Neuronal stem cell (in vitro differentiated cells): ENCODE data around the gene B3GALNT2.

ENCODE experiments used
- DNase-seq: peaks from one replicate; pipeline ENCODE4 v3.0.0-alpha.2; 2013; ENCODE audit warnings: low spot score
- H2AFZ ChIP-seq: one replicate; pipeline ENCODE4 v1.6.1; 2013; ENCODE audit warnings: mild to moderate bottlenecking, low read length, inconsistent platforms
- H2AK5ac ChIP-seq: 2 replicates; pipeline ENCODE4 v1.6.1; 2013; ENCODE audit warnings: low read depth, mild to moderate bottlenecking, inconsistent platforms, low read length, moderate library complexity, mixed read lengths
- H2BK120ac ChIP-seq: 2 replicates; pipeline ENCODE4 v1.6.1; 2013; ENCODE audit warnings: low read depth, mild to moderate bottlenecking, inconsistent platforms, low read length, moderate library complexity, mixed read lengths
- H2BK12ac ChIP-seq: one replicate; pipeline ENCODE4 v1.6.1; 2013; ENCODE audit warnings: low read length, inconsistent platforms
- H2BK15ac ChIP-seq: 2 replicates; pipeline ENCODE4 v1.6.1; 2013; ENCODE audit warnings: mild to moderate bottlenecking, low read length, inconsistent platforms, mixed read lengths
- H2BK5ac ChIP-seq: one replicate; pipeline ENCODE4 v1.6.1; 2013; ENCODE audit warnings: inconsistent platforms, mild to moderate bottlenecking, low read length, moderate library complexity
- H3K14ac ChIP-seq: one replicate; pipeline ENCODE4 v1.6.1; 2013; ENCODE audit warnings: low read length, inconsistent platforms
- H3K18ac ChIP-seq: 2 replicates; pipeline ENCODE4 v1.6.1; 2013; ENCODE audit warnings: low read length, inconsistent platforms
- H3K23ac ChIP-seq: 2 replicates; pipeline ENCODE4 v1.6.1; 2013; ENCODE audit warnings: low read depth, mild to moderate bottlenecking, mixed read lengths, low read length, inconsistent platforms; ENCODE audit not compliant: poor library complexity
- H3K27ac ChIP-seq: replicated peaks from 3 replicates; pipeline ENCODE4 v1.5.1; 2013; ENCODE audit warnings: low read length, inconsistent platforms
- H3K27me3 ChIP-seq, 3 experiments: 2 replicates each; pipeline ENCODE4 v1.6.1; 2013; ENCODE audit warnings: low read length in 3 of 3, mild to moderate bottlenecking in 2 of 3, inconsistent platforms in 1 of 3, low read depth in 1 of 3, mixed read lengths in 1 of 3, moderate library complexity in 1 of 3; ENCODE audit not compliant: control insufficient read depth in 3 of 3, insufficient read depth in 3 of 3
- H3K36me3 ChIP-seq, 2 donors: replicated peaks in 1 of 2; 2 replicates each; pipeline ENCODE4 v1.6.1; 2013; ENCODE audit warnings: low read length in 2 of 2; ENCODE audit not compliant: control insufficient read depth in 2 of 2, insufficient read depth in 2 of 2
- H3K4ac ChIP-seq: 2 replicates; pipeline ENCODE4 v1.6.1; 2013; ENCODE audit warnings: inconsistent platforms, mild to moderate bottlenecking, low read length, moderate library complexity
- H3K4me1 ChIP-seq, 2 donors: 1 replicate in 1 of 2; 2 replicates in 1 of 2; pipeline ENCODE4 v1.6.1; 2013; ENCODE audit warnings: low read length in 2 of 2, low read depth in 1 of 2; ENCODE audit not compliant: control insufficient read depth in 2 of 2, insufficient read depth in 1 of 2
- H3K4me2 ChIP-seq: one replicate; pipeline ENCODE4 v1.6.1; 2013; ENCODE audit warnings: mild to moderate bottlenecking, low read length, inconsistent platforms; ENCODE audit not compliant: insufficient read depth, poor library complexity, severe bottlenecking
- H3K4me3 ChIP-seq, 2 donors: 2 replicates each; pipeline ENCODE4 v1.5.1; 2013; ENCODE audit warnings: low read length in 2 of 2, mild to moderate bottlenecking in 2 of 2, inconsistent platforms in 1 of 2, moderate library complexity in 1 of 2
- H3K79me1 ChIP-seq: one replicate; pipeline ENCODE4 v1.6.1; 2013; ENCODE audit warnings: low read depth, mild to moderate bottlenecking, inconsistent platforms, low read length, moderate library complexity
- H3K9ac ChIP-seq: one replicate; pipeline ENCODE4 v1.6.1; 2013; ENCODE audit warnings: mild to moderate bottlenecking, low read depth, low read length, inconsistent platforms; ENCODE audit not compliant: poor library complexity
- H3K9me3 ChIP-seq, 2 donors: replicated peaks in 1 of 2; 2 replicates each; pipeline versions ENCODE3 to v1.6.1; 2013; ENCODE audit warnings: low read length in 2 of 2, mild to moderate bottlenecking in 2 of 2, inconsistent platforms in 1 of 2, low read depth in 1 of 2, mixed read lengths in 1 of 2, moderate library complexity in 1 of 2; ENCODE audit not compliant: control insufficient read depth in 2 of 2, insufficient read depth in 1 of 2
- H4K8ac ChIP-seq: one replicate; pipeline ENCODE4 v1.6.1; 2013; ENCODE audit warnings: low read depth, mild to moderate bottlenecking, inconsistent platforms, low read length, moderate library complexity
- H4K91ac ChIP-seq: one replicate; pipeline ENCODE4 v1.6.1; 2013; ENCODE audit warnings: low read length, low read depth, mild to moderate bottlenecking, inconsistent platforms; ENCODE audit not compliant: poor library complexity
- WGBS, 2 donors: extraction: QIAGEN DNeasy Blood & Tissue Kit; methylation state at CpG; one replicate each; pipeline ENCODE4 v1.1.7; 2013; ENCODE audit warnings: missing lambda C conversion rate in 2 of 2, mixed read lengths in 1 of 2; ENCODE audit not compliant: insufficient read length in 2 of 2, insufficient replicate concordance in 1 of 2; ENCODE audit errors: extremely low coverage in 2 of 2; 5-methylcytosine and 5-hydroxymethylcytosine counted together

Gene B3GALNT2

GRCh38 chr1:235494531-235494930, 9.7 kb downstream of the B3GALNT2 start:
- no peak overlapping the region for H3K4me3 ChIP-seq

DNA sequence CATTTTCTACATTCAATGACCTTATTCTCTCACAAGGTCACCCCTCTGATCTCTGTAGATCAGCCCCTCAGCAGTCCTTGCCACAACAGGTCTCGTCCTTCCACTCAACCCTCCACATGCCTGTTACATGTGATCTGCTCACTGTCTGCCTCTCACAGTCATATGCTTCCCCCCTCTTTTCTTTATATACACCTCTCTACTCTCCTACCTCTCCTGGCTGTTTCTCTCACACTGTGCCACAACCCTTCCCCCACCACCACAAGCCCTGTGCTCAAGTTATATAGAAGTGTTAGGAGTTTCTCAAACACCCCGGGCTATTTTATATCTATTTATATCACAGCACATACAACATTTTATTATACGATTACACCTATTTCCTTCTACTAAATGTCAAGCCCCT, 12.6 kb downstream of the B3GALNT2 start:
- Histone ChIP-seq H2BK15ac (no peak overlapping the region), H3K14ac (no peak overlapping the region), H2BK120ac (no peak overlapping the region), H3K4ac (no peak overlapping the region), H3K4me3 (no peak overlapping the region), H4K8ac (no peak overlapping the region), H3K27me3 (no peaks in the 10 kb centered on the region), H3K79me1 (no peaks in the 10 kb centered on the region), H2AFZ (no peak overlapping the region), H3K9me3 (no peaks in the 10 kb centered on the region), H3K36me3 (peaks cover 9 to 87% of the 10 kb centered on the region in 2 donors), H2AK5ac (no peak overlapping the region), H3K27ac (no peak overlapping the region), H3K23ac (no peak overlapping the region), H3K9ac (no peak overlapping the region), H2BK5ac (no peak overlapping the region), H3K4me1 (no peaks in the 10 kb centered on the region), H4K91ac (no peak overlapping the region), H3K4me2 (no peak overlapping the region), H2BK12ac (no peak overlapping the region), H3K18ac (no peak overlapping the region)
- DNase-seq, result no peak
- 100% methylated on average over 1 of the region's 3 CpGs for WGBS, 2 donors

More at GRCh38 chr1:235494531-235494930, 9.7 kb downstream of the B3GALNT2 start:
- no peak overlapping the region for H3K4ac ChIP-seq
- no peak overlapping the region for H3K27ac ChIP-seq
- H3K27me3 ChIP-seq, result no peaks in the 10 kb centered on the region
- H3K4me2 ChIP-seq, result no peak overlapping the region
- H3K36me3 ChIP-seq, result peaks cover 7 to 62% of the 10 kb centered on the region in 2 donors
- H3K18ac ChIP-seq, result no peak overlapping the region
- no peaks in the 10 kb centered on the region for H3K4me1 ChIP-seq
- no peak for DNase-seq
- no peaks in the 10 kb centered on the region for H3K79me1 ChIP-seq
- H3K9me3 ChIP-seq, result no peaks in the 10 kb centered on the region
- H3K23ac ChIP-seq, result no peak overlapping the region
- no peak overlapping the region for H2AK5ac ChIP-seq
- H2AFZ ChIP-seq, result no peak overlapping the region
- no peak overlapping the region for H2BK120ac ChIP-seq
- H2BK5ac ChIP-seq, result no peak overlapping the region
- H3K14ac ChIP-seq, result no peak overlapping the region
- no CpG with 5 or more reads among the region's 9 CpGs for WGBS, 2 donors
- no peak overlapping the region for H3K9ac ChIP-seq
- H4K8ac ChIP-seq, result no peak overlapping the region
- H2BK15ac ChIP-seq, result no peak overlapping the region
- H2BK12ac ChIP-seq, result no peak overlapping the region
- H4K91ac ChIP-seq, result no peak overlapping the region

DNA sequence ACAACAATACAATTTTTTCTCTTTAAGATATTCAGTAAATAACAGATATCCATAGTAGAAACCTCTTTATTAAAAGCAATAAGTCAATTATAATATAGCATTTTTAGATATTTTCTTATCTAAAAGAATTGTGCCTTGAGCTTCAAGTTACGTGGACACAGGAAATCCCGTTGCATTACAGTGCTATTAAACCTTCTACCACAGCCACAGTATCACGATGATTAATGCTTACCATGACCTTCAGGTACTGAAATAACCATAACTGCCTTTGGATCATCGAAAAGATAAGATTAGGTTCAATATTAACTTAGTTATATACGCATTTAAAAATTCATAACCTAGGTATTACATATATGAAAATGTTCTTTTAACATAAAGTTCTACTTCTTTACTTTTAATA, 17.9 kb downstream of the B3GALNT2 start:
- Histone ChIP-seq H2AK5ac (no peak overlapping the region), H3K23ac (no peak overlapping the region), H3K27me3 (no peaks in the 10 kb centered on the region), H3K4me1 (no peaks in the 10 kb centered on the region), H2BK120ac (no peak overlapping the region), H3K79me1 (no peaks in the 10 kb centered on the region), H3K9me3 (peaks cover 0 to 29% of the 10 kb centered on the region in 2 donors), H3K4ac (no peak overlapping the region), H2BK12ac (no peak overlapping the region), H3K9ac (no peak overlapping the region), H3K36me3 (peaks cover 8 to 95% of the 10 kb centered on the region in 2 donors), H3K4me2 (no peak overlapping the region), H3K14ac (no peak overlapping the region), H4K8ac (no peak overlapping the region), H2BK15ac (no peak overlapping the region), H3K27ac (no peak overlapping the region), H2BK5ac (no peak overlapping the region), H2AFZ (no peak overlapping the region), H3K4me3 (no peak overlapping the region), H4K91ac (no peak overlapping the region), H3K18ac (no peak overlapping the region)
- no CpG with 5 or more reads among the region's 5 CpGs for WGBS, 2 donors
- no peak for DNase-seq

- Histone ChIP-seq H3K79me1 (no peaks in the 10 kb centered on the region), H3K14ac (no peak overlapping the region), H2BK120ac (no peak overlapping the region), H3K9ac (no peak overlapping the region), H3K23ac (no peak overlapping the region), H3K36me3 (peaks cover 10 to 92% of the 10 kb centered on the region in 2 donors), H3K27me3 (no peaks in the 10 kb centered on the region), H2BK5ac (no peak overlapping the region), H3K4ac (no peak overlapping the region), H3K4me3 (no peak overlapping the region), H2BK12ac (no peak overlapping the region), H3K4me2 (no peak overlapping the region), H4K91ac (no peak overlapping the region), H2AK5ac (no peak overlapping the region), H2AFZ (no peak overlapping the region), H2BK15ac (no peak overlapping the region), H3K4me1 (no peaks in the 10 kb centered on the region), H3K9me3 (peaks cover 0 to 29% of the 10 kb centered on the region in 2 donors), H4K8ac (no peak overlapping the region), H3K18ac (no peak overlapping the region), H3K27ac (no peak overlapping the region)
- no CpG with 5 or more reads among the region's 2 CpGs for WGBS, 2 donors
- no peak for DNase-seq
Observed at GRCh38 chr1:235485558-235485957, 18.7 kb downstream of the B3GALNT2 start.
